Stomach (tissue), 4 donors: Measurements from ENCODE around the gene DUSP7.

Source experiments
- EP300 ChIP-seq: sonication (generic); formaldehyde crosslinking; IDR thresholded peaks from one replicate; pipeline ENCODE4 v1.6.1; 2017; ENCODE audit warnings: antibody characterized with exemption
- POLR2A ChIP-seq, 4 donors: fragments of 450-650 bp; IDR thresholded peaks; one replicate each; pipeline ENCODE4 v1.6.1; 2016; ENCODE audit warnings: antibody characterized with exemption in 4 of 4, control low read depth in 2 of 4, mild to moderate bottlenecking in 1 of 4, moderate library complexity in 1 of 4
- POLR2AphosphoS5 ChIP-seq, 3 donors: sonication (generic); formaldehyde crosslinking; IDR thresholded peaks; one replicate each; pipeline ENCODE4 v1.6.1; 2016; ENCODE audit warnings: antibody characterized with exemption in 3 of 3
- TF ChIP-seq, protein P1 (sequence below), 7 experiments: fragments of 450-650 bp in 4 of 7; fragments of 200-600 bp in 3 of 7; sonication (generic) in 3 of 7; IDR thresholded peaks; one replicate each; pipeline ENCODE4 v1.5.1; 2016 to 2019; ENCODE audit warnings: antibody characterized with exemption in 7 of 7, control low read depth in 2 of 7, mild to moderate bottlenecking in 1 of 7

DNA sequence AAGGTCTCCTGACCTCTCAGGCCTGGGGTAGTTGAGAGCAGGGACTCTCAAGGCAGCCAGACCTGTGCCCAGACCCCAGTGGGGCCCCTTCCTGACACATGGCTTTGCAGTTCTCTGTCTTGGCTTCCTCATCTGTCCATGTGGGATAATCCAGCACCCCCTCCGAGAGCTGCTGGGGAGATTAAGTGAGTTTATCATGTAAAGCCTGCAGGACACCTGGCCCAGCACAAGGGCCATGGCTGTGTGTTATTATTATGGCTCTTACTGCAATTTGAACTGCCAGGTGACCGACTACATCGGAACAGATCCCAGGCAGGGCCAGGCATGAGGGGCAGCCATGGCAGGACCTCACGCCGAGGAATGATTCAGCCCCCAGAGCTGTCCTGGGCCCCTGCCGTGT is 12.6 kb downstream of the DUSP7 start:
- TF ChIP-seq, protein P1, sequence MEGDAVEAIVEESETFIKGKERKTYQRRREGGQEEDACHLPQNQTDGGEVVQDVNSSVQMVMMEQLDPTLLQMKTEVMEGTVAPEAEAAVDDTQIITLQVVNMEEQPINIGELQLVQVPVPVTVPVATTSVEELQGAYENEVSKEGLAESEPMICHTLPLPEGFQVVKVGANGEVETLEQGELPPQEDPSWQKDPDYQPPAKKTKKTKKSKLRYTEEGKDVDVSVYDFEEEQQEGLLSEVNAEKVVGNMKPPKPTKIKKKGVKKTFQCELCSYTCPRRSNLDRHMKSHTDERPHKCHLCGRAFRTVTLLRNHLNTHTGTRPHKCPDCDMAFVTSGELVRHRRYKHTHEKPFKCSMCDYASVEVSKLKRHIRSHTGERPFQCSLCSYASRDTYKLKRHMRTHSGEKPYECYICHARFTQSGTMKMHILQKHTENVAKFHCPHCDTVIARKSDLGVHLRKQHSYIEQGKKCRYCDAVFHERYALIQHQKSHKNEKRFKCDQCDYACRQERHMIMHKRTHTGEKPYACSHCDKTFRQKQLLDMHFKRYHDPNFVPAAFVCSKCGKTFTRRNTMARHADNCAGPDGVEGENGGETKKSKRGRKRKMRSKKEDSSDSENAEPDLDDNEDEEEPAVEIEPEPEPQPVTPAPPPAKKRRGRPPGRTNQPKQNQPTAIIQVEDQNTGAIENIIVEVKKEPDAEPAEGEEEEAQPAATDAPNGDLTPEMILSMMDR (IDR thresholded peaks at IDR 0.05): no peak
- TF ChIP-seq POLR2A (IDR thresholded peaks at IDR 0.05) (no peak), POLR2AphosphoS5 (IDR thresholded peaks at IDR 0.05) (no peak), EP300 (no peak)
